Neural progenitor cell (in vitro differentiated cells): ENCODE results near the gene ZNF518B.

ENCODE experiments used
- EZH2 ChIP-seq: fragments of 200-600 bp; sonication (generic); IDR thresholded peaks from 2 replicates; pipeline ENCODE4 v1.6.1; 2017; ENCODE audit warnings: antibody characterized with exemption, mild to moderate bottlenecking, moderate library complexity
- TF ChIP-seq, protein P1 (sequence below): fragments of 200-600 bp; sonication (generic); IDR thresholded peaks from 2 replicates; pipeline ENCODE4 v1.5.1; 2017; ENCODE audit warnings: antibody characterized with exemption, mild to moderate bottlenecking

GRCh38 chr4:10456260-10456594 is 999 bp downstream of the ZNF518B start:
- TF ChIP-seq, protein P1, sequence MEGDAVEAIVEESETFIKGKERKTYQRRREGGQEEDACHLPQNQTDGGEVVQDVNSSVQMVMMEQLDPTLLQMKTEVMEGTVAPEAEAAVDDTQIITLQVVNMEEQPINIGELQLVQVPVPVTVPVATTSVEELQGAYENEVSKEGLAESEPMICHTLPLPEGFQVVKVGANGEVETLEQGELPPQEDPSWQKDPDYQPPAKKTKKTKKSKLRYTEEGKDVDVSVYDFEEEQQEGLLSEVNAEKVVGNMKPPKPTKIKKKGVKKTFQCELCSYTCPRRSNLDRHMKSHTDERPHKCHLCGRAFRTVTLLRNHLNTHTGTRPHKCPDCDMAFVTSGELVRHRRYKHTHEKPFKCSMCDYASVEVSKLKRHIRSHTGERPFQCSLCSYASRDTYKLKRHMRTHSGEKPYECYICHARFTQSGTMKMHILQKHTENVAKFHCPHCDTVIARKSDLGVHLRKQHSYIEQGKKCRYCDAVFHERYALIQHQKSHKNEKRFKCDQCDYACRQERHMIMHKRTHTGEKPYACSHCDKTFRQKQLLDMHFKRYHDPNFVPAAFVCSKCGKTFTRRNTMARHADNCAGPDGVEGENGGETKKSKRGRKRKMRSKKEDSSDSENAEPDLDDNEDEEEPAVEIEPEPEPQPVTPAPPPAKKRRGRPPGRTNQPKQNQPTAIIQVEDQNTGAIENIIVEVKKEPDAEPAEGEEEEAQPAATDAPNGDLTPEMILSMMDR, result no peak
- TF ChIP-seq EZH2, result no peak
